ENCODE measurements around the gene ZP3.
"Not testable (repeated sequence)": the region's sequence is repeated elsewhere in the genome, so short reads cannot be mapped to it uniquely, and the experiment has no call there.

ZP3 gene

DNA sequence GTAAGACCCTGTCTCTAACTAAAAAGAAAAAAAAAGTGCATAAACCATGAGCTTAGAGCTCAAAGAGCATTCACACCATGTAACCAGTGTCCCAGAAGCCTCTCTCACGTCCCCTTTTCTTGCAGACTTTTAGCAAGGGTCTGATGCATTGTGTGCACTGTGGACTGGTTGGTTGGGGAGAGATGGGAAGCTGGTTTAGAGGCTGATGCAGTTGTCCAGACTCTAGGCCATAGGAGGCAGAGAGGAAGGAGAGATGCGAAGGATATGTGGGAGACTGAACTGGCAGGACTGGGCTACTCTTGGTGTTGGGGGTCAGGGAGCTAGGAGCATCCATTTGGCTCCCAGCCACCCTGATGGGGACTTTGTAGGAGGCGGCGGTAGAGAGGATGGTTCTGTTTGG is 17.0 kb upstream of the ZP3 start:
- no peak for DNase-seq

DNA sequence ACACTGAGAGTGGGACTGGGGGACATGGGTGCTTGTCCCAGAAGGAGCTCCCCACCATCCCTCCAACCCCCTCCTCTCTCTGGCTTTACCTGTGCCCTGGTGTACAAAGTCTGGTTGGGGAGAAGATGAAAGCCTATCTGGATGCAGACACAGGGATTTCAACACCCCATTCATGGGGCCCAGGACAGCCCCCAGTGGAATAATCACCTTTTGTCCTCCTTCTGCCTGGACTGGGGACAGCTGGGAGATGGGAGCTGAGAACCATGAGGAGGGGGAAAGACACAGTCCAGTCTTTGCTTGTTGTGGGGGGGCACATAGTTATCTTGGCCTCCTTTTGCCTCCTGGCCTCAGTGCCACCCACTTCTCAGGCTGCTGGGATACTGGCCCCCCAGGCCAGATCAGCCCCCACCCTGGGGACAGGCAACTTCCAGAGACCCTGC is 16.6 kb upstream of the ZP3 start:
- DNase-seq, result no peak

DNA sequence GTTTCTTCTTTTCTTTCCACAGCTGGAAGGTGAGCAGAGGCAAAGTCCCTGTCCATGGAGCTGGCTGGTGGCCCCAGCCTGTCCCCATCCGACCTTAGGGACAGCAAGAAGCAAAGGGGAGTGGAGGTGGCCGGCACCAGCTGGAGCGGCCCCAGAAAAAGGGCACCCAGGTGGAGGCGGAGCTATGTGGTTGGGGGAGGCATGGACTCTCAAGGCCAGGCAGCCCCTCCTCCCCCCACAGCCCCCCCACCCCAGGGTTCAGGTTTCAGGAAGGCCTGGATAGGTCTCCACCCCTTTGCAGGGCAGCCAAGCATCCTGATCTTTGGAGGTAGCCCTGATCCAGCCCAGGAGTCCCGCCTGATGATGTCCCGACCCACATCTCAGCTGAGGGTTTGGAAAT is 15.2 kb upstream of the ZP3 start, which contains the start of gene SSC4D:
TSS of gene SSC4D (minus strand) at position 161 of the 400 bp plus-strand sequence. CDS start 5,258 bp downstream, outside the sequence.
- DNase-seq, result no peak

DNA sequence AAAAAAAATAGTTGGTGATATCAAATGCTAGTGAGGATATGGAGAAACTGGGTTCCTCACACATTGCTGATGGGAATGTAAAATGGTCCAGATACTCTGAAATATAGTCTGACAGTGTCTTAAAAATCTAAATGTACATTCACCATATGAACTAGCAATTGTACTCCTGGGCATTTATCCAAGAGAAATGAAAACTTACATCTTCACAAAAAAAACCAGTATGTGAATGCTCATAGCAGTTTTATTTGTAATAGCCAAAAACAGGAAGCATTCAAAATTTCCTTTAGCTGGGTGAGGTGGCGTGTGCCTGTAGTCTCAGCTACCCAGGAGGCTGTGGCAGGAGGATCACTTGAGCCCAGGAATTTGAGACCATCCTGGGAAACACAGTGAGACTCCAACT is 13.1 kb upstream of the ZP3 start:
- no peak for DNase-seq

DNA sequence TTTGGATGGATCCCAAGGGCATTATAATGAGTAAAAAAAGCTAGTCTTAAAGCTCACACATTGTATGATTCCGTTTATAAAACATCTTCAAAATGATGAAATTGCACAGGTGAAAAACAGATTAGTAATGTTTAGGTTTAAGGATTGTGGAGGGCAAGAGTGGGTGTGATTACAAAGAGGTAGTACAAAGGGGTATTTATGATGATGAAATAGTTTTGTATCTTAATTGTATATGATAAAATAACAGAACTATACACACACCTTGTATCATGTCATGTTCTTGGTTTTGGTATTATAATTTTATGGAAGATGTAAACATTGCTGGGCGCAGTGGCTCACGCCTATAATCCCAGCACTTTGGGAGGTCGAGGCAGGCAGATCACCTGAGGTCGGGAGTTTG is 12.5 kb upstream of the ZP3 start:
- no peak for DNase-seq

DNA sequence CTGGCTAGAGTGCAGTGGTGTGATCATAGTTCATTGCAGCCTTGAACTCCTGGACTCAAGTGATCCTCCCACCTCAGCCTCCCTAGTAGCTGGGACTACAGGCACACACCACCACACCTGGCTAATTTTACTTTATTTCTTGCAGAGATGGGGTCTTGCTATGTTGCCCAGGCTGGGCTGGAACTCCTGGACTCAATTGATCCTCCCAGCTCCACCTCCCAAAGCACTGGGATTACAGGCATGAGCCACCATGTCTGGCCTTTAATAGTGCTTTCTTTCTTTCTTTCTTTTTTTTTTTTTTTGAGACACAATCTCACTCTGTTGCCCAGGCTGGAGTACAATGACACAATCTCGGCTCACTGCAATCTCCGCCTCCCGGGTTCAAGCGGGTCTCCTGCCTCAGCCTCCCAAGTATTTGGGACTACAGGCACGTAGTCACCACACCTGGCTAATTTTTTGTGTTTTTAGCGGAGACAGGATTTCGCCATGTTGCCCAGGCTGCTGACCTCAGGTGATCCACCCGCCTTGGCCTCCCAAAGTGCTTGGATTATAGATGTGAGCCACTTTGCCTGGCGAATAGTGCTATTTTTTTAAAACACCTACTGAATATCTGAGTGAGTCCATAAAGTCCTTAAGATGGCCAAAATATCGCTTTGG is 7.0 kb upstream of the ZP3 start:
- DNase-seq, result not testable (repeated sequence)

DNA sequence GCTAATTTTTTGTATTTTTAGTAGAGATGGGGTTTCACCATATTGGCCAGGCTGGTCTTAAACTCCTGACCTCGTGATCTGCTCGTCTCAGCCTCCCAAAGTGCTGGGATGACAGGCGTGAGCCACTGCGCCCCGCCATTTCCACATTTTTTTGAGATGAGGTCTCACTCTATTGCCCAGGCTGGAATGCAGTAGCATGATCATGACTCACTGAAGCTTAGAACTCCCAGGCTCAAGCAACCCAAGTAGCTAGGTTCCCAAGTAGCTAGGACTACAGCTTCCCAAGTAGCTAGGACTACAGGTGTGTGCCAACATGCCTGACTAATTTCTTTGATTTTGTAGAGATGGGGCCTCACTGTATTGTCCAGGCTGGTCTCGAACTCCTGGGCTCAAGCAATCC is 3.7 kb upstream of the ZP3 start:
- DNase-seq, result not testable (repeated sequence)

DNA sequence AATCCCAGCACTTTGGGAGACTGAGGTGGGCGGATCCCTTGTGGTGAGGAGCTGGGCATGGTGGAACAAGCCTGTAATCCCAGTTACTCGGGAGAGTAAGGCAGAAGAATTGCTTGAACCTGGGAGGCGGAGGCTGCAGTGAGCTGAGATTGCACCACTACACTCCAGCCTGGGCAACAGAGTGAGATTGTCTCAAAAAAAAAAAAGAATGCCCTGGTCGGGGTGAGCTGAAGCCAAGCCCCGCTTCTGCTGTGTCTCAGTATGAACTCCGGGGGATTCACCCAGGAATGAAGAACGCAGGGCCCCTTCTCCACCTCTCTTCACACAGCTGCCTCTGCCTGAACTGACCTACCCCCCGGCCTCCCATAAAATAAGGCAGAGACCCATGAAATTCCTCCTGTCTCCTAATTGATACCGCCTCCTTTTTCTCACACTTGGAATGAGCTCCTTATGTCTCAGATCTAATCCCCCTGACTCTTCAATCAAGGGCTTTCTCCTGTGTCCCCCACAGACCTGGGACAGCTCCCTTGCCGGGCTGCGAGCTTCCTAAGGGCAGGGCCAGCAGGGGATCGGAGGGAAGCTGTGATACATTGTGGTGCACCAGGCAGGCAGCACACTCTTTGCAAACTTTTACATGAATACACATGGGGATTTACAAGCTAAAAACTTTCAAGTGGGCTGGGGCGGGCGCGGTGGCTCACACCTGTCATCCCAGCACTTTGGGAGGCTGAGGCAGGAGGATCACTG is 911 bp upstream of the ZP3 start:
- no peak for DNase-seq

DNA sequence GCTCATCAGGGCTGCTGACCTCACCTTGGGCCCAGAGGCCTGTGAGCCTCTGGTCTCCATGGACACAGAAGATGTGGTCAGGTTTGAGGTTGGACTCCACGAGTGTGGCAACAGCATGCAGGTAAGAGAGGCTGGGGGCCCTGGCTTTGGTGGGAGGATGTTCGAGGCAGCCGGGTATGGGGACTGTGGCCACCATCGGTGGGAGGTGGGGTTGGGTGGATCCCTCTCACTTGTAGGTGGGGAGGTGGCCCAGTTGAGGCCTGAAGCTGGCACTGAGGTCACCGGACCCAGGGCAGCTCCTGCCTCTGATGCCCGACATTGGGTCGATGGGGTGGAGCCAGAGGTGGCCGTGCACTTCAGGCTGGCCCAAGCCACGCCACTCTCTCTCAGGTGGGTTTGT is 406 bp downstream of the ZP3 start:
- DNase-seq, result no peak

DNA sequence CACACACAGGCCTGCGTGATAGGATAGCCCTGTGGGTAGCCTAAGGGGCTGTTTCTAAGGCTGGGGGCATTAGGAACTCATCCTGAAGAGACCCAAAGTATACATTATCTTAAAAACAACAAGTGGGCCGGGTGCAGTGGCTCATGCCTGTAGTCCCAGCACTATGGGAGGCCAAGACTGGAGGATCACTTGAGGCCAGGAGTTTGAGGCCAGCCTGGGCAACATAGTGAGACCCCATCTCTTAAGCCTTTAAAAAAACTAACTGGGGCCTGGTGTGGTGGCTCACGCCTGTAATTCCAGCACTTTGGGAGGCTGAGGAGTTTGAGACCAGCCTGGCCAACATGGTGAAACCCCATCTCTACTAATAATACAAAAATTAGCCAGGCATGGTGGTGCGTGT is 808 bp downstream of the ZP3 start:
- DNase-seq, result not testable (repeated sequence)

DNA sequence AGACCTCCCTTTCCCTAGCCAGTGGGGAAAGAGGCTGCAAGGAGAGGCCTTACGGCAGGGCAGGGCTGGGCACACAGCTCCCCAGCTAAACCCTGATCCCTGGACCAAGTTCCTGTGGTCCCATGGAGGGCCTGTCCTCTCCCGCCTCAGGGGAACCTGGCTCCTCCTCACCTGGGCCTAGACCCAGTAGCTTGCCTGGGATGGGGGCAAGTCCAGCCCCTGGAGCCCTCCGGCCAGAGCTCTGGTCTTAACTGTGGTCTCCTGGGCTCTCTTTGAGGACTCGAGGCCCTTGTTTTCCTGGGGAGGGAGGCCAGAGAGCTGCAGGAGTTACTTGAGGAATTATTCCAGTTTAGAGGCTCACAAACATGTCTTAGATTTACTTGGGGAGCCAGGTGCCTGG is 1.5 kb downstream of the ZP3 start:
- no peak for DNase-seq

DNA sequence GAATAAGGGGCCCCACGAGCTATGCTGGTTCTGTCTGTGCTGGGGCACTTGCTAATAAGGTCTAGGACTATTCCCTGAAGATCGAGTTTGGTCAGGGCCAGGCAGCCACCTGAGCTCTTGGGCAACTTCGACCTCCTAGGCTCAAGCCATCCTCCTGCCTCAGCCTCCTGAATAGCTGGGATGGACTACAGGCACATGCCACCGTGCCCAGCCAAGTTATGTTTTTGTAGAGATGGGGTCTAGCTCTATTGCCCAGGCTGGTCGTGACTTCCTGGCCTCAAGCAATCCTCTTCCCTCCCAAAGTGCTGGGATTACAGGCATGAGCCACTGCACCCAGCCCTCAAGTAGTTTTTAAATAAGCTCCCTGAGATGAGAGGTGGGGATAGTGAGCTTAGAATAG is 2.9 kb downstream of the ZP3 start:
- DNase-seq, result no peak

DNA sequence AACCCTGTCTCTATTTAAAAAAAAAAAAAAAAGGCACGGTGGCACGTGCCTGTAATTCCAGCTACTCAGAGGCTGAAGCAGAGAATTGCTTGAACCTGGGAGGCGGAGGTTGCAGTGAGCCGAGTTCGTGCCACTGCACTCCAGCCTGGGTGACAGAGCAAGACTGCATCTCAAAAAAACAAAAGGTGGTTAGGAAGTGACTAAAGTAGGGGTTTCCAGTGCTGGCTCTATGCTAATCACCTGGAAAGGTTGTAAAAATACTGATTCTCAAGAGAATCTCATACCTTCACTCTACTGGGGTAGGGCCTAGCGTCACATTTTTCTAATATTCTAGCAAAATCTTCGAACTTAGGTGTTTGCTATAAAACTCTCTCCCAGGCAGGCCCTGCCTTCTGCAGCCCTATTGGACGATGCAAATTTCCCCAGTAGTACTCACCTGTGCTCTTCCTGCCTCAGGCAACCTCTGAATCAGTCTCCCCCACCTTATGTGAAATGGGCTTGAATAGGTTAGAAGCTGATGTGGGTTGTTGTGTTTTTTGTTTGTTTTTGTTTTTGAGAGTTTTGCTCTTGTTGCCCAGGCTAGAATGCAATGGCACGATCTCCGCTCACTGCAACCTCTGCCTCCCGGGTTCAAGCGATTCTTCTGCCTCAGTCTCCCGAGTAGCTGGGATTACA is 3.5 kb downstream of the ZP3 start:
- no peak for DNase-seq

DNA sequence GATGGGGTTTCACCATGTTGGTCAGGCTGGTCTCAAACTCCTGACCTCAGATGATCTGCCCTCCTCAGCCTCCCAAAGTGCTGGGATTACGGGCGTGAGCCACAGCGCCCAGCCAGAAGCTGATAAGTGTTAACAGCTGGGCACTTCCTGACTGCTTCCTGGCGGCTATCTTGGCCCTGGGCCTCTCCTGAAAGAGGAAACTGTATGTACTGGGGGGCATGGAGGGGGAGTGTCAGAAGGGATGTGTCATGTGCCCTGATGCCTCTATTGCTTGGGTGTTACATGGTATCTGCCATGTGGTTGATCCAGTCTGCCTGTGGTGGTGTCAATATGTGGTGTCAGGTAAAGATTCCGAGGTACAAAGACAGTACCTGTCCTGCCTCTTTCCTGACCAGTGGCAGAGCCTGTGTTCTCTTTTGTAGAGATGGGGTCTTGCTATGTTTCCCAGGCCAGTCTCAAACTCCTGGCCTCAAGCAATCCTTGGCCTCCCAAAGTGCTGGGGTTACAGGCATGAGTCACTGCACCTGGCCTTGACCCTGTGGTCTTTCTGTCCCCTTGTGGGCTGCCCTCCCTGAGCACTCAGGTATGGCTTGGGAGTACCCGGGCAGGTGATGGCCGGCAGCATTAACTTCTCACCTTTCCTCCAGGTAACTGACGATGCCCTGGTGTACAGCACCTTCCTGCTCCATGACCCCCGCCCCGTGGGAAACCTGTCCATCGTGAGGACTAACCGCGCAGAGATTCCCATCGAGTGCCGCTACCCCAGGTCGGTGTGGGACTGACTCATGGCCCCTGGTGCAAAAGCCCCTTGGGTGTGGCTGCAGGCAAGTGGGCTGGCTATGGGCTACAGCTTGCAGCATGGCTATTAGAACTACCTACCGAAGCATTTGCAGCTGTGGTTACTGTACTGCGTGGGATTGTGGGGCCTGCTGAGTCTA is 4.4 kb downstream of the ZP3 start:
- DNase-seq, result no peak

DNA sequence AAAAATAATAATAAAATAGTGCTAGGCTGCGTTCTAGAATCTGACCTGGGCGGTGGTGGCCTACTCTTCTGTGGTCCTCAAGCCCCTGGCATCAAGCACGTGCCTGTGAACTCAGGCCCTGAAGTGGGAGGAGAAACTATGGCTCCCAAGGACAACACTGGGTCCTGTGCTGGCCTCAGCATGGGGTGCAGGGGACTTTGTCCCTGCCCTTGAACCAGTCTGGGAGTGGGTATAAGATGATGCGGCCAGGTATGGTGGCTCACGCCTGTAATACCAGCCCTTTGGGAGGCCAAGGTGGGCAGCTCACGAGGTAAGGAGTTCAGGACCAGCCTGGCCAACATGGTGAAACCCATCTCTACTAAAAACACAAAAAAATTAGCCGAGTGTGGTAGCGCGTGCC is 5.5 kb downstream of the ZP3 start:
- DNase-seq, result no peak

DNA sequence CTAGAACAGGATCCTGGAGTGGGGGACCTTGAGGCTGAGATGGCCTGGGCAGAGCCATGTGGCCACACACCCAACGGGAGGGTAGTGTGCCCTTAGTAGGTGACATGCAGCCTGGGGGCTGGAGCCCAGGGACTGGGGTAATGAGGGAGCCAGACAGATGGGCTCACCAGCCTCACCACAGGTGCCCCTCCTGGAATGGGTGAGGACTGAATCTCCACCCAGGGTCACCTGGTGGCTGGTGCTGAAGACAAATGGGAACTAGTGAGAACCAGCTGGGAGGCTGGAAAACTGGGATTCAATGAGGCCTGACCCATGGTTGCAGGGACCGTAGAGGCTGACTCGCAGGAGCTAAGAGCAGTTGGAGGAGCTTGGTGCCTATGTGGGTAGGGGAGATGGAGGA is 6.1 kb downstream of the ZP3 start:
- no peak for DNase-seq

DNA sequence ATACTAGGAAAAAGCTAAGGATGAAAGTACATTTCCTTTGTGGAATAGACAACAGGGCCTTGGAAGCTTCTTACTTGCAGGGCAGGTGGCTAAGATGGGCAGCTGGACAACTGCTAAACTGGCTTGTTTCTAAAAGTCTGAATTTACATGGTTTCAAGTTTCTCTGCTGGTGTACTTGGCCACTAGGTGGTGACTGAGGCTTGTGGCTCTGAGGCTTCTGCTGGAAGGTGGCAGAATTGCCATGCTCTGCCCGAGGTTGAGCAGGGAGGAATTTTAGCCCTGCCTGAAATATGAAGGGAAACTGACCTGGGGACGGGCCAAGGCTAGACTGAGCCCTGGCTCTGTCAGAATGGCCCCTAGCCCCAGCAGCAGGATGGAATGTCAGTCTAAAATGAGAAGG is 13.1 kb downstream of the ZP3 start:
- DNase-seq, result peak; percentile 67

DNA sequence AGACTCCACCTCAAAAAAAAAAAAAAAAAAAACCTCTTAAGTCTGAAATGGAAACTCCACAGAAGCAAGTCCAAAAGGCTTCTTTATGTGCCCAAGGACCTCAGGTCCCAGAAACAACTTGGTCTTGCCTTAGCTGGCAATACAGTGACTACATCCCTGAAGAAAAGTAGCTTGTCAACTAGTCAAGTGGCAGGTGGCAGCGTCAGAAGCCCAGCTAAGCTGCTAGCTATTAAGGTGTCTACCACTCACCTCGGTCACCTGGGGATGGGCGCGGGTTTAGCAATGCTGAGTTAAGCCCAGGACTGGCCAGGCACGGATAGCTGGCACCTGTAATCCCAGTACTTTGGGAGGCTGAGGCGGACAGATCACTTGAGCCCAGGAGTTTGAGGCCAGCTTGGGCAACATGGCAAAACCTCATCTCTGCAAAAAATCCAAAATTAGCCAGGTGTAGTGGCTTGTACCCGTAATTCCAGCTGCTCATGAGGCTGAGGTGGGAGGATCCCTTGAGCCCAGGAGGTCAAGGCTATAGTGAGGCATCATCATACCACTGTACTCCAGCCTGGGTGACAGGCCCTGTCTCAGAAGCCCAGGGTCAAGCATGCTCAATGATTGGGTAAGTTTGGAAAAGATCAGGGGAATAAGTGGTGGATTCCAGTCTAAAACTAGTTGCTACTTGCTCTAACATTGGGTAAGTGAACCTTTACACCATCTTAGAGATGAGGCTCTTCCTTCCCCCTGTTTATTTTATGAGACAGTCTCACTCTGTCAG is 14.6 kb downstream of the ZP3 start:
- not testable (repeated sequence) for DNase-seq

DNA sequence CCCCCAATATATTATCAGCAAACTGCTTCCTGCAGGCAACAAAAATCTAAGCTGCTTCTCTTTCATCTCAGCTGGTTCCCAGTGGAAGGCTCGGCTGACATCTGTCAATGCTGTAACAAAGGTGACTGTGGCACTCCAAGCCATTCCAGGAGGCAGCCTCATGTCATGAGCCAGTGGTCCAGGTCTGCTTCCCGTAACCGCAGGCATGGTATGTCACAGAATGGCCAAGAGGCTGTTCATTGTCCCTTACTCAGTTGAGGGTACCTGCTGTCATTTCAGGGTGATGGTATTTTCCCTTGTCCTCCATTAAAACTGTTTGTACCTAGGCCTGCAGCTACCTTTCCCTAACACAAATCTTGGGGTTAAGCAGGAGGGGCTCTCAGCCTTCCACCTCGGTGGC is 15.7 kb downstream of the ZP3 start:
- DNase-seq, result not testable (repeated sequence)

DNA sequence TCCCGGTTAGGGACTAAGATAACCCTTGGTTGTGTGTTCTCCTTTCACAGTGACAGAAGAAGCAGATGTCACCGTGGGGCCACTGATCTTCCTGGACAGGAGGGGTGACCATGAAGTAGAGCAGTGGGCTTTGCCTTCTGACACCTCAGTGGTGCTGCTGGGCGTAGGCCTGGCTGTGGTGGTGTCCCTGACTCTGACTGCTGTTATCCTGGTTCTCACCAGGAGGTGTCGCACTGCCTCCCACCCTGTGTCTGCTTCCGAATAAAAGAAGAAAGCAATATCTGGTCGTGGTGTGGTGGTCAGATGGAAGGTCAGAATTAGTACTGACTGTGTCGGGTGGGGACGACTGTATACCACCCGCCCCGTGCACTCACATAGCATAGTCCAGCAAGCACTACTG is 17.0 kb downstream of the ZP3 start:
- not testable (repeated sequence) for DNase-seq

DNA sequence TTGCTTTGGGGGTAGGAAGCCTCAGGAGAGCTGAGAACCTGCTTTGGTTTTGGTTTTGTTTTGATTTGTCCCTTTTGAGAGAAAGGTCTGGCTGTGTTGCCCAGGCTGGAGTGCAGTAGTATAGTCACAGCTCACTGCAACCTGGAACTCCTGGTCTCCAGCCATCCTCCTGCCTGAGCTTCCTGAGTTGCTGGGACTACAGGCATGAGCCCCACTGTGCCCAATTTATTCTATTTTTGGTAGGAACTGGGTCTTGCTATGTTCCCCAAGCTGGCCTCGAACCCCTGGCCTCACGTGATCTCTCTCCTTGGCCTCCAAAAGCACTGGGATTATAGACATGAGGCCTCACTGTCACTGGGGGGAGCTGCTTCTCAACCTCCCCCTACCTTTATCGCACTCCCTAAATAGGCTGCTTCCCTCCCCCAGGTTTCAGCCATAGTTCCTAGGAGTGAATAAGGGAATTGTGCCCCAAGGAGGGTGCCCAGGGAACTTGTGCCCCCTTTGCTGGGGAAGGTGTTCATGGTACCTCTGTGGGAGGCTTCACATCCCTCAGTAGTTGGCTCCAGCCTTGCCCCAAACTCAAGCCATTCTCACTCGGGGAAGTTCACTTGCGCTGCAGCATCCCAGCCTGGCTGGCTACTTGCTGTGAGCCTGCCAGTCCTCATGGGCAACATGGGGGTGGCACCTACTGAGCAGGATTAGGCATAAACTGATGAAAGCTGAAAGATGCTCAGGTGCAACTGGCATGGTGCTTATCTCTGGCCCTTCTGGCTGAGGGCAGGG is 18.1 kb downstream of the ZP3 start:
- not testable (repeated sequence) for DNase-seq

Measured in NCI-H2081 treated with DMSO at 0.1 percent for 48 hours (cell line).